H9 (cell line): ENCODE measurements around the gene RAB15. TPM values are rescaled to one million over a fixed set of nuclear protein-coding genes. Genes with fewer than 3 reads are reported as not detected.

Source experiments
- DNase-seq: peaks from one replicate; pipeline ENCODE4 v3.0.0-alpha.2; 2017
- H2AFZ ChIP-seq: one replicate; pipeline ENCODE4 v1.6.1; 2013; ENCODE audit warnings: mild to moderate bottlenecking, low read length, control low read depth, moderate library complexity
- H2AK5ac ChIP-seq: 2 replicates; pipeline ENCODE4 v1.6.1; 2013; ENCODE audit warnings: low read length, control low read depth, mixed read lengths; ENCODE audit not compliant: insufficient read length
- H2BK120ac ChIP-seq: one replicate; pipeline ENCODE4 v1.6.1; 2013; ENCODE audit warnings: low read depth, mild to moderate bottlenecking, low read length, control low read depth, inconsistent platforms; ENCODE audit not compliant: poor library complexity, severe bottlenecking
- H2BK12ac ChIP-seq: 2 replicates; pipeline ENCODE4 v1.6.1; 2013; ENCODE audit warnings: low read length, control low read depth, mixed read lengths, low read depth; ENCODE audit not compliant: insufficient read length
- H2BK15ac ChIP-seq: 2 replicates; pipeline ENCODE4 v1.6.1; 2013; ENCODE audit warnings: low read depth, low read length, control low read depth
- H2BK20ac ChIP-seq: one replicate; pipeline ENCODE4 v1.6.1; 2013; ENCODE audit warnings: low read depth, mild to moderate bottlenecking, low read length, control low read depth, inconsistent platforms; ENCODE audit not compliant: poor library complexity, severe bottlenecking
- H2BK5ac ChIP-seq: 2 replicates; pipeline ENCODE4 v1.6.1; 2013; ENCODE audit warnings: low read length, control low read depth, mixed read lengths; ENCODE audit not compliant: insufficient read length
- H3K14ac ChIP-seq: 2 replicates; pipeline ENCODE4 v1.6.1; 2013; ENCODE audit warnings: low read length, control low read depth; ENCODE audit not compliant: insufficient read depth
- H3K18ac ChIP-seq: 2 replicates; pipeline ENCODE4 v1.6.1; 2013; ENCODE audit warnings: low read depth, mild to moderate bottlenecking, mixed read lengths, low read length, control low read depth; ENCODE audit not compliant: insufficient read length
- H3K23ac ChIP-seq: 2 replicates; pipeline ENCODE4 v1.6.1; 2013; ENCODE audit warnings: low read length, control low read depth, mixed read lengths, low read depth; ENCODE audit not compliant: insufficient read length
- H3K23me2 ChIP-seq: 2 replicates; pipeline ENCODE4 v1.6.1; 2013; ENCODE audit warnings: low read depth, mild to moderate bottlenecking, mixed read lengths, low read length, control low read depth; ENCODE audit not compliant: insufficient read length, poor library complexity, severe bottlenecking
- H3K27ac ChIP-seq: 2 replicates; pipeline ENCODE4 v1.5.1; 2013; ENCODE audit warnings: low read length, control low read depth, mixed read lengths, low read depth; ENCODE audit not compliant: insufficient read length
- H3K27me3 ChIP-seq: 2 replicates; pipeline ENCODE4 v1.6.1; 2013; ENCODE audit warnings: low read length, control low read depth, inconsistent platforms; ENCODE audit not compliant: insufficient read depth
- H3K4ac ChIP-seq: 2 replicates; pipeline ENCODE4 v1.6.1; 2013; ENCODE audit warnings: low read depth, mild to moderate bottlenecking, control low read depth, inconsistent platforms, low read length, moderate library complexity
- H3K4me1 ChIP-seq: 2 replicates; pipeline ENCODE4 v1.6.1; 2013; ENCODE audit warnings: low read length, control low read depth, inconsistent platforms; ENCODE audit not compliant: insufficient read depth
- H3K4me2 ChIP-seq: 2 replicates; pipeline ENCODE4 v1.6.1; 2013; ENCODE audit warnings: low read length, control low read depth, mixed read lengths; ENCODE audit not compliant: insufficient read length, insufficient read depth
- H3K56ac ChIP-seq: 2 replicates; pipeline ENCODE4 v1.6.1; 2013; ENCODE audit warnings: low read depth, mild to moderate bottlenecking, mixed read lengths, low read length, control low read depth; ENCODE audit not compliant: insufficient read length
- H3K79me1 ChIP-seq: 2 replicates; pipeline ENCODE4 v1.6.1; 2013; ENCODE audit warnings: low read depth, mild to moderate bottlenecking, moderate library complexity, low read length, control low read depth, inconsistent platforms; ENCODE audit not compliant: insufficient read depth, poor library complexity, severe bottlenecking
- H3K79me2 ChIP-seq: 2 replicates; pipeline ENCODE4 v1.6.1; 2013; ENCODE audit warnings: low read length, control low read depth, inconsistent platforms; ENCODE audit not compliant: insufficient read depth
- H3K9ac ChIP-seq: 2 replicates; pipeline ENCODE4 v1.6.1; 2013; ENCODE audit warnings: low read length, control low read depth, mixed read lengths; ENCODE audit not compliant: insufficient read length; ENCODE audit errors: extremely low read depth
- H3K9me3 ChIP-seq: one replicate; pipeline ENCODE4 v1.6.1; 2013; ENCODE audit warnings: low read depth, low read length, inconsistent platforms; ENCODE audit not compliant: control insufficient read depth
- H3T11ph ChIP-seq: one replicate; pipeline ENCODE4 v1.6.1; 2013; ENCODE audit warnings: mild to moderate bottlenecking, low read length, control low read depth, inconsistent platforms
- H4K20me1 ChIP-seq: one replicate; pipeline ENCODE4 v1.6.1; 2013; ENCODE audit not compliant: control insufficient read depth, insufficient read length, insufficient read depth
- H4K5ac ChIP-seq: 2 replicates; pipeline ENCODE4 v1.6.1; 2013; ENCODE audit warnings: low read depth, mild to moderate bottlenecking, mixed read lengths, low read length, control low read depth; ENCODE audit not compliant: insufficient read length
- H4K8ac ChIP-seq: replicated peaks from 2 replicates; pipeline ENCODE4 v1.6.1; 2013; ENCODE audit warnings: low read length, control low read depth, mixed read lengths, low read depth; ENCODE audit not compliant: insufficient read length
- H4K91ac ChIP-seq: 2 replicates; pipeline ENCODE4 v1.6.1; 2013; ENCODE audit warnings: low read depth, mild to moderate bottlenecking, moderate library complexity, mixed read lengths, low read length, control low read depth; ENCODE audit not compliant: insufficient read length
- H3K27ac Mint-ChIP-seq, 3 experiments: 2 replicates in 2 of 3; 3 replicates in 1 of 3; pipeline ENCODE4 v1.8.0; 2020 to 2021; ENCODE audit warnings: mixed read lengths in 3 of 3, mild to moderate bottlenecking in 1 of 3, moderate library complexity in 1 of 3
- H3K27me3 Mint-ChIP-seq: 2 replicates; pipeline ENCODE4 v1.8.0; 2021; ENCODE audit warnings: low read depth, mild to moderate bottlenecking, moderate library complexity, mixed read lengths
- H3K36me3 Mint-ChIP-seq, 3 experiments: 2 replicates in 2 of 3; 3 replicates in 1 of 3; pipeline ENCODE4 v1.8.0; 2020 to 2021; ENCODE audit warnings: low read depth in 3 of 3, mixed read lengths in 3 of 3; ENCODE audit not compliant: insufficient read depth in 1 of 3
- H3K4me1 Mint-ChIP-seq, 2 experiments: 2 replicates each; pipeline ENCODE4 v1.8.0; 2020; ENCODE audit warnings: mixed read lengths in 2 of 2
- H3K4me3 Mint-ChIP-seq, 2 experiments: 2 replicates in 1 of 2; 3 replicates in 1 of 2; pipeline ENCODE4 v1.8.0; 2020 to 2021; ENCODE audit warnings: mild to moderate bottlenecking in 2 of 2, mixed read lengths in 2 of 2, moderate library complexity in 1 of 2
- H3K9me3 Mint-ChIP-seq, 2 experiments: 2 replicates in 1 of 2; 3 replicates in 1 of 2; pipeline ENCODE4 v1.8.0; 2020; ENCODE audit warnings: mild to moderate bottlenecking in 2 of 2, mixed read lengths in 2 of 2, moderate library complexity in 1 of 2
- CTCF ChIP-seq: fragments of 200-600 bp; sonication (generic); conservative IDR thresholded peaks from 3 replicates; pipeline ENCODE4 v1.8.0; 2021; ENCODE audit warnings: antibody characterized with exemption, mild to moderate bottlenecking
- WGBS: extraction: QIAGEN DNeasy Blood & Tissue Kit; methylation state at CpG from one replicate; pipeline ENCODE4 v1.1.7; 2013; ENCODE audit warnings: missing lambda C conversion rate, low lambda C conversion rate, mixed read lengths; ENCODE audit not compliant: insufficient read length; ENCODE audit errors: extremely low coverage; 5-methylcytosine and 5-hydroxymethylcytosine counted together
- total RNA-seq: library from RNA; stranded (reverse); gene quantifications from 2 replicates; pipeline ENCODE4 v1.2.1, GENCODE V29; 2021

The RAB15 gene
- total RNA-seq, 1 experiment from 2014 or later, result 54.3 TPM

GRCh38 chr14:64939817-64940190, 32.3 kb downstream of the RAB15 start:
- Histone ChIP-seq H3K9me3 (no peaks in the 10 kb centered on the region), H3K4me1 (peaks cover 2% of the 10 kb centered on the region; the same call in 1 of the 2 replicates), H3K9ac (no peak overlapping the region), H2BK120ac (no peak overlapping the region), H4K20me1 (no peaks in the 10 kb centered on the region), H2AK5ac (no peak overlapping the region), H2BK20ac (no peak overlapping the region), H3K27ac (no peak overlapping the region), H3K18ac (no peak overlapping the region), H3K56ac (no peak overlapping the region), H3K4ac (no peak overlapping the region), H2BK15ac (no peak overlapping the region), H3K14ac (no peak overlapping the region), H4K8ac (no peak overlapping the region), H3K4me2 (no peak overlapping the region), H3K79me2 (no peaks in the 10 kb centered on the region), H2BK5ac (no peak overlapping the region), H3K23me2 (no peaks in the 10 kb centered on the region), H3T11ph (no peak overlapping the region), H4K91ac (no peak overlapping the region), H2AFZ (no peak overlapping the region), H3K23ac (no peak overlapping the region), H4K5ac (no peak overlapping the region), H2BK12ac (no peak overlapping the region), H3K79me1 (no peaks in the 10 kb centered on the region), H3K27me3 (no peaks in the 10 kb centered on the region)
- no peak for DNase-seq
- WGBS, result no CpG with 5 or more reads among the region's 3 CpGs
- H3K4me3 Mint-ChIP-seq, result no peak overlapping the region
- no peak for TF ChIP-seq CTCF
- H3K27me3 Mint-ChIP-seq, result no peaks in the 10 kb centered on the region
- H3K4me1 Mint-ChIP-seq, result peaks cover 24% of the 10 kb centered on the region in 2 experiments
- no peaks in the 10 kb centered on the region for H3K9me3 Mint-ChIP-seq
- H3K27ac Mint-ChIP-seq, result peak overlapping the region in 1 of 3 experiments; percentile 1; a peak in 1 of 7 replicates
- peaks cover 0 to 8% (median 3%) of the 10 kb centered on the region in 3 experiments for H3K36me3 Mint-ChIP-seq
